ENCODE results near the gene KCNJ15. TPM values are rescaled to one million over a fixed set of nuclear protein-coding genes. Genes with fewer than 3 reads are reported as not detected.
A peak's percentile ranks its signal among the peaks of the same experiment; 100 is the strongest.

Gene KCNJ15
- polyA plus RNA-seq, 2 donors = 4.2 to 5.6 TPM

GRCh38 chr21:38343691-38344090 lies 86.9 kb downstream of the KCNJ15 start:
- Histone ChIP-seq H3K9me3 (ENCODE audit: control insufficient read depth in 2 of 2, insufficient read depth in 1 of 2, low read depth in 1 of 2, low read length in 1 of 2) (no peaks in the 10 kb centered on the region), H3K4me3 (ENCODE audit: low read depth in 1 of 2, low read length in 2 of 2) (no peak overlapping the region), H3K36me3 (ENCODE audit: control insufficient read depth in 2 of 2, insufficient read depth in 2 of 2, low read length in 1 of 2) (no peaks in the 10 kb centered on the region), H3K27me3 (ENCODE audit: control insufficient read depth in 1 of 2, insufficient read depth in 2 of 2, low read length in 2 of 2) (no peaks in the 10 kb centered on the region), H3K27ac (ENCODE audit: low read depth in 2 of 2, low read length in 1 of 2) (peak overlapping the region in 1 of 2 donors; percentile 62), H3K4me1 (ENCODE audit: control insufficient read depth in 2 of 2, insufficient read depth in 2 of 2, low read length in 1 of 2) (peaks cover 2 to 4% of the 10 kb centered on the region in 2 donors)
- 24% methylated on average over 6 of the region's 6 CpGs for WGBS, 2 donors

GRCh38 chr21:38346286-38346685 lies 89.5 kb downstream of the KCNJ15 start:
- no peaks in the 10 kb centered on the region for H3K27me3 ChIP-seq (ENCODE audit: control insufficient read depth in 1 of 2, insufficient read depth in 2 of 2, low read length in 2 of 2)
- no peak overlapping the region for H3K27ac ChIP-seq (ENCODE audit: low read depth in 2 of 2, low read length in 1 of 2)
- H3K36me3 ChIP-seq (ENCODE audit: control insufficient read depth in 2 of 2, insufficient read depth in 2 of 2, low read length in 1 of 2) = no peaks in the 10 kb centered on the region
- H3K4me1 ChIP-seq (ENCODE audit: control insufficient read depth in 2 of 2, insufficient read depth in 2 of 2, low read length in 1 of 2) = peaks cover 4 to 5% of the 10 kb centered on the region in 2 donors
- 44 to 59% methylated on average over 5 of the region's 5 CpGs for WGBS, 2 donors
- no peaks in the 10 kb centered on the region for H3K9me3 ChIP-seq (ENCODE audit: control insufficient read depth in 2 of 2, insufficient read depth in 1 of 2, low read depth in 1 of 2, low read length in 1 of 2)
- no peak overlapping the region for H3K4me3 ChIP-seq (ENCODE audit: low read depth in 1 of 2, low read length in 2 of 2)

GRCh38 chr21:38349111-38349746 lies 92.4 kb downstream of the KCNJ15 start:
- no peak overlapping the region for H3K27ac ChIP-seq (ENCODE audit: low read depth in 2 of 2, low read length in 1 of 2)

GRCh38 chr21:38349977-38350376 lies 93.2 kb downstream of the KCNJ15 start:
- 93 to 94% methylated on average over 2 of the region's 2 CpGs for WGBS, 2 donors
- H3K27ac ChIP-seq (ENCODE audit: low read depth in 2 of 2, low read length in 1 of 2) = no peak overlapping the region
- H3K27me3 ChIP-seq (ENCODE audit: control insufficient read depth in 1 of 2, insufficient read depth in 2 of 2, low read length in 2 of 2) = no peaks in the 10 kb centered on the region
- H3K36me3 ChIP-seq (ENCODE audit: control insufficient read depth in 2 of 2, insufficient read depth in 2 of 2, low read length in 1 of 2) = no peaks in the 10 kb centered on the region
- peaks cover 0 to 6% of the 10 kb centered on the region in 2 donors for H3K4me1 ChIP-seq (ENCODE audit: control insufficient read depth in 2 of 2, insufficient read depth in 2 of 2, low read length in 1 of 2)
- no peaks in the 10 kb centered on the region for H3K9me3 ChIP-seq (ENCODE audit: control insufficient read depth in 2 of 2, insufficient read depth in 1 of 2, low read depth in 1 of 2, low read length in 1 of 2)
- no peak overlapping the region for H3K4me3 ChIP-seq (ENCODE audit: low read depth in 1 of 2, low read length in 2 of 2)

More at GRCh38 chr21:38349111-38349746, 92.4 kb downstream of the KCNJ15 start:
- 62 to 66% methylated on average over 10 of the region's 10 CpGs for WGBS, 2 donors
- Histone ChIP-seq H3K9me3 (ENCODE audit: control insufficient read depth in 2 of 2, insufficient read depth in 1 of 2, low read depth in 1 of 2, low read length in 1 of 2) (no peaks in the 10 kb centered on the region), H3K4me1 (ENCODE audit: control insufficient read depth in 2 of 2, insufficient read depth in 2 of 2, low read length in 1 of 2) (peaks cover 0 to 6% of the 10 kb centered on the region in 2 donors), H3K27me3 (ENCODE audit: control insufficient read depth in 1 of 2, insufficient read depth in 2 of 2, low read length in 2 of 2) (no peaks in the 10 kb centered on the region), H3K36me3 (ENCODE audit: control insufficient read depth in 2 of 2, insufficient read depth in 2 of 2, low read length in 1 of 2) (no peaks in the 10 kb centered on the region), H3K4me3 (ENCODE audit: low read depth in 1 of 2, low read length in 2 of 2) (no peak overlapping the region)

- Histone ChIP-seq H3K27me3 (ENCODE audit: control insufficient read depth in 1 of 2, insufficient read depth in 2 of 2, low read length in 2 of 2) (no peaks in the 10 kb centered on the region), H3K27ac (ENCODE audit: low read depth in 2 of 2, low read length in 1 of 2) (no peak overlapping the region), H3K36me3 (ENCODE audit: control insufficient read depth in 2 of 2, insufficient read depth in 2 of 2, low read length in 1 of 2) (no peaks in the 10 kb centered on the region), H3K4me1 (ENCODE audit: control insufficient read depth in 2 of 2, insufficient read depth in 2 of 2, low read length in 1 of 2) (peaks cover 0 to 6% of the 10 kb centered on the region in 2 donors), H3K9me3 (ENCODE audit: control insufficient read depth in 2 of 2, insufficient read depth in 1 of 2, low read depth in 1 of 2, low read length in 1 of 2) (no peaks in the 10 kb centered on the region), H3K4me3 (ENCODE audit: low read depth in 1 of 2, low read length in 2 of 2) (no peak overlapping the region)
- WGBS, 2 donors = 90 to 94% methylated on average over 3 of the region's 3 CpGs
These were observed 93.9 kb downstream of the KCNJ15 start for GRCh38 chr21:38350684-38351083.

- Histone ChIP-seq H3K27me3 (ENCODE audit: control insufficient read depth in 1 of 2, insufficient read depth in 2 of 2, low read length in 2 of 2) (no peaks in the 10 kb centered on the region), H3K9me3 (ENCODE audit: control insufficient read depth in 2 of 2, insufficient read depth in 1 of 2, low read depth in 1 of 2, low read length in 1 of 2) (no peaks in the 10 kb centered on the region), H3K27ac (ENCODE audit: low read depth in 2 of 2, low read length in 1 of 2) (no peak overlapping the region), H3K4me1 (ENCODE audit: control insufficient read depth in 2 of 2, insufficient read depth in 2 of 2, low read length in 1 of 2) (peaks cover 0 to 6% of the 10 kb centered on the region in 2 donors), H3K36me3 (ENCODE audit: control insufficient read depth in 2 of 2, insufficient read depth in 2 of 2, low read length in 1 of 2) (no peaks in the 10 kb centered on the region), H3K4me3 (ENCODE audit: low read depth in 1 of 2, low read length in 2 of 2) (no peak overlapping the region)
- 76 to 83% methylated on average over 16 of the region's 16 CpGs for WGBS, 2 donors
These were observed 94.6 kb downstream of the KCNJ15 start for GRCh38 chr21:38351176-38351959.

- 24 to 32% methylated on average over 10 of the region's 10 CpGs for WGBS, 2 donors
- no peaks in the 10 kb centered on the region for H3K36me3 ChIP-seq (ENCODE audit: control insufficient read depth in 2 of 2, insufficient read depth in 2 of 2, low read length in 1 of 2)
- H3K4me3 ChIP-seq (ENCODE audit: low read depth in 1 of 2, low read length in 2 of 2) = peak overlapping the region in 1 of 2 donors; percentile 1
- H3K27ac ChIP-seq (ENCODE audit: low read depth in 2 of 2, low read length in 1 of 2) = peak overlapping the region in 1 of 2 donors; percentile 47
- H3K4me1 ChIP-seq (ENCODE audit: control insufficient read depth in 2 of 2, insufficient read depth in 2 of 2, low read length in 1 of 2) = peaks cover 0 to 6% of the 10 kb centered on the region in 2 donors
- H3K27me3 ChIP-seq (ENCODE audit: control insufficient read depth in 1 of 2, insufficient read depth in 2 of 2, low read length in 2 of 2) = no peaks in the 10 kb centered on the region
- H3K9me3 ChIP-seq (ENCODE audit: control insufficient read depth in 2 of 2, insufficient read depth in 1 of 2, low read depth in 1 of 2, low read length in 1 of 2) = no peaks in the 10 kb centered on the region
These were observed 95.2 kb downstream of the KCNJ15 start for GRCh38 chr21:38351961-38352521.

GRCh38 chr21:38352536-38353219 lies 95.9 kb downstream of the KCNJ15 start:
- H3K4me3 ChIP-seq (ENCODE audit: low read depth in 1 of 2, low read length in 2 of 2) = peak overlapping the region in 1 of 2 donors; percentile 1
- H3K27ac ChIP-seq (ENCODE audit: low read depth in 2 of 2, low read length in 1 of 2) = peak overlapping the region; percentile 6 to 47

GRCh38 chr21:38354231-38354630 lies 97.4 kb downstream of the KCNJ15 start:
- Histone ChIP-seq H3K4me1 (ENCODE audit: control insufficient read depth in 2 of 2, insufficient read depth in 2 of 2, low read length in 1 of 2) (peaks cover 0 to 6% of the 10 kb centered on the region in 2 donors), H3K4me3 (ENCODE audit: low read depth in 1 of 2, low read length in 2 of 2) (no peak overlapping the region), H3K27me3 (ENCODE audit: control insufficient read depth in 1 of 2, insufficient read depth in 2 of 2, low read length in 2 of 2) (no peaks in the 10 kb centered on the region), H3K36me3 (ENCODE audit: control insufficient read depth in 2 of 2, insufficient read depth in 2 of 2, low read length in 1 of 2) (no peaks in the 10 kb centered on the region), H3K27ac (ENCODE audit: low read depth in 2 of 2, low read length in 1 of 2) (no peak overlapping the region), H3K9me3 (ENCODE audit: control insufficient read depth in 2 of 2, insufficient read depth in 1 of 2, low read depth in 1 of 2, low read length in 1 of 2) (no peaks in the 10 kb centered on the region)
- 91 to 96% methylated on average over 10 of the region's 10 CpGs for WGBS, 2 donors

More at GRCh38 chr21:38352536-38353219, 95.9 kb downstream of the KCNJ15 start:
- H3K27me3 ChIP-seq (ENCODE audit: control insufficient read depth in 1 of 2, insufficient read depth in 2 of 2, low read length in 2 of 2) = no peaks in the 10 kb centered on the region
- no peaks in the 10 kb centered on the region for H3K36me3 ChIP-seq (ENCODE audit: control insufficient read depth in 2 of 2, insufficient read depth in 2 of 2, low read length in 1 of 2)
- peaks cover 0 to 6% of the 10 kb centered on the region in 2 donors for H3K4me1 ChIP-seq (ENCODE audit: control insufficient read depth in 2 of 2, insufficient read depth in 2 of 2, low read length in 1 of 2)
- WGBS, 2 donors = 39 to 49% methylated on average over 6 of the region's 6 CpGs
- H3K9me3 ChIP-seq (ENCODE audit: control insufficient read depth in 2 of 2, insufficient read depth in 1 of 2, low read depth in 1 of 2, low read length in 1 of 2) = no peaks in the 10 kb centered on the region

Measured in esophagus (tissue), 2 donors.